Smooth muscle cell (in vitro differentiated cells): Measurements from ENCODE around the gene CRISP2. TPM values are rescaled to one million over a fixed set of nuclear protein-coding genes. Genes with fewer than 3 reads are reported as not detected.
A peak's percentile ranks its signal among the peaks of the same experiment; 100 is the strongest.

ENCODE experiments used
- DNase-seq: peaks from one replicate; lab custom pipeline; 2025; ENCODE audit not compliant: unreplicated experiment; lab: John Stamatoyannopoulos, UW
- H2AFZ ChIP-seq: fragments of 200-600 bp; sonication (generic); 2 replicates; pipeline ENCODE4 v1.6.0; 2016; ENCODE audit warnings: antibody characterized with exemption, low read depth, mild to moderate bottlenecking
- H3F3A ChIP-seq: fragments of 200-600 bp; sonication (generic); 2 replicates; pipeline ENCODE4 v1.6.0; 2017; ENCODE audit warnings: antibody characterized with exemption, low read depth
- H3K27ac ChIP-seq: fragments of 200-600 bp; sonication (generic); 2 replicates; pipeline ENCODE4 v1.5.1; 2016; ENCODE audit warnings: low read depth, mild to moderate bottlenecking
- H3K27me3 ChIP-seq: fragments of 200-600 bp; sonication (generic); 2 replicates; pipeline ENCODE4 v1.6.1; 2016; ENCODE audit warnings: low read depth, mild to moderate bottlenecking
- H3K36me3 ChIP-seq: fragments of 200-600 bp; sonication (generic); 2 replicates; pipeline ENCODE4 v1.5.1; 2016; ENCODE audit warnings: low read depth
- H3K4me1 ChIP-seq: fragments of 200-600 bp; sonication (generic); 2 replicates; pipeline ENCODE4 v1.5.1; 2016; ENCODE audit warnings: low read depth
- H3K4me2 ChIP-seq: fragments of 200-600 bp; sonication (generic); 2 replicates; pipeline ENCODE4 v1.6.0; 2016; ENCODE audit warnings: mild to moderate bottlenecking
- H3K4me3 ChIP-seq: fragments of 200-600 bp; sonication (generic); 2 replicates; pipeline ENCODE4 v1.5.1; 2016; ENCODE audit warnings: mild to moderate bottlenecking
- H3K79me2 ChIP-seq: fragments of 200-600 bp; sonication (generic); 2 replicates; pipeline ENCODE4 v1.6.0; 2016; ENCODE audit warnings: low read depth, mild to moderate bottlenecking
- H3K9ac ChIP-seq: fragments of 200-600 bp; sonication (generic); 2 replicates; pipeline ENCODE4 v1.6.0; 2016; ENCODE audit warnings: low read depth
- H3K9me3 ChIP-seq: fragments of 200-600 bp; sonication (generic); replicated peaks from 2 replicates; pipeline ENCODE4 v1.5.1; 2016; ENCODE audit warnings: low read depth
- H4K20me1 ChIP-seq: fragments of 200-600 bp; sonication (generic); 2 replicates; pipeline ENCODE4 v1.6.0; 2016; ENCODE audit warnings: low read depth
- CTCF ChIP-seq: fragments of 200-600 bp; sonication (generic); IDR thresholded peaks from 2 replicates; pipeline ENCODE4 v1.5.1; 2017; ENCODE audit warnings: borderline replicate concordance, mild to moderate bottlenecking, antibody characterized with exemption; ENCODE audit not compliant: insufficient read depth, poor library complexity, severe bottlenecking
- WGBS: methylation state at CpG from one replicate; pipeline ENCODE4 v1.1.7; 2016; ENCODE audit warnings: low lambda C conversion rate; 5-methylcytosine and 5-hydroxymethylcytosine counted together
- polyA plus RNA-seq: library from polyadenylated mRNA; unstranded; fragments of >200 nt; fragmentation: Nextera tagmentation; extraction: Ambion mirVana; gene quantifications from 2 replicates; pipeline ENCODE4 v1.2.1, GENCODE V29; 2016
- total RNA-seq: library from RNA; depleted of rRNA; stranded (reverse); fragments of >200 nt; gene quantifications from 2 replicates; pipeline ENCODE4 v1.2.3, GENCODE V29; 2014

The CRISP2 gene
- total and polyA plus RNA-seq, 2 experiments from 2014 or later: not detected

- Histone ChIP-seq H3K4me3 (no peak overlapping the region), H3K27me3 (no peaks in the 10 kb centered on the region), H3K9me3 (no peaks in the 10 kb centered on the region), H3K79me2 (no peaks in the 10 kb centered on the region), H3F3A (no peaks in the 10 kb centered on the region), H3K36me3 (no peaks in the 10 kb centered on the region), H4K20me1 (no peaks in the 10 kb centered on the region), H3K4me1 (no peaks in the 10 kb centered on the region), H3K9ac (no peak overlapping the region), H3K27ac (no peak overlapping the region), H2AFZ (peak overlapping the region; percentile 41), H3K4me2 (no peak overlapping the region)
- DNase-seq: no peak
- no peak for TF ChIP-seq CTCF
- 64% methylated on average over 1 of the region's 1 CpG for WGBS
Observed at GRCh38 chr6:49662892-49663261, 50.5 kb downstream of the CRISP2 start.

DNA sequence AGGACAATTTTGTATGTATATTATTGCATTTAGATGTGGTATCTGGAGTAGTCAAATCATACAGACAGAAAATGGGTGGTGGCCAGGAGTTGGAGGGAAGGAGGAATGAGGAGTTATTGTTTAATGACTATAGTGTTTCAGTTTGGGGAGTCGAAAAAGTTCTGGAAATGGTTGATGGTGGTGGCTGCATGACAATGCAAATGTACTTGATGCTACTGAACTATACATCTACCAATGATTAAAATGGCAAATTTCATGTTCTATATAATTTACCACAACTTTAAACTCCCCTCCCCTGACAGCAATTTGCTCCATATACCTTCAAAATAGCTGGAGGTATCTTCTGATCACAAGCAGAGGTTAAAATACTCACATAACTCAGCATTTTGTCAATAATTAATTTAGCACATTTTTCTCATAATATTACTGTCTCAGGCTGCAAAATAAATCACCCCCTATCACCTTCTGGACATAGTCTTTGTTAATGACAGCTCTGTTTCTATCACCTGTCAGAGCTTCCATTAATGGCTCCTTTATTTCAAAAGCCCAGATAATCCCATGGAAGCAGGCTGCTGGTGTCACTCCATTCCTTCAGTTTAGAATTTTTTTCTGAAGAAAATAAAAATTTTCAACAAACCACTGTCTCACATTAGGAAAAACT lies 51.0 kb downstream of the CRISP2 start:
- Histone ChIP-seq H3K36me3 (no peaks in the 10 kb centered on the region), H4K20me1 (no peaks in the 10 kb centered on the region), H3K27ac (no peak overlapping the region), H3K4me1 (no peaks in the 10 kb centered on the region), H3K79me2 (no peaks in the 10 kb centered on the region), H3K4me2 (no peak overlapping the region), H3K27me3 (no peaks in the 10 kb centered on the region), H3K4me3 (no peak overlapping the region), H2AFZ (no peak overlapping the region), H3F3A (no peaks in the 10 kb centered on the region), H3K9me3 (no peaks in the 10 kb centered on the region), H3K9ac (no peak overlapping the region)
- DNase-seq: no peak
- 76% methylated on average over 1 of the region's 1 CpG for WGBS
- TF ChIP-seq CTCF: no peak

DNA sequence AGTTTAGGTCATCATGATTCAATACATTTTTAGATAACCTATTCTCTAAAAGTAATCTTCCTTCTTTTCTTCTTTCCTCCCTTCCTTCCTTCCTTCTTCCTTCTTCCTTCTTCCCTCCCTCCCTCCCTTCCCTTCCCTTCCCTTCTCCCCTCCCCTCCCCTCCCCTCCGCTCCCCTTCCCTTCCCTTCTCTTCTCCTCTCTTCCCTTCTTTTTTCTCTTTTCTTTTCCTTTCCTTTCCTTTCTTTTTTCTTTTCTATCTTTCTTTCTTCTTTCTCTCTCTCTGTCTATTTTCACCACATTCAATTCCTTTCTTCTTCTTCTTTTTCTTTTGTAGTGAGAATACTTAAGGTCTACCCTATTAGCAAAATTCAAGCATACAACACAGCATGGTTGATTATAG lies 59.4 kb downstream of the CRISP2 start:
- DNase-seq: no peak
- Histone ChIP-seq H3K27me3 (no peaks in the 10 kb centered on the region), H2AFZ (no peak overlapping the region), H3K4me3 (no peak overlapping the region), H3K4me2 (no peak overlapping the region), H3K79me2 (no peaks in the 10 kb centered on the region), H3K9ac (no peak overlapping the region), H3K4me1 (no peaks in the 10 kb centered on the region), H3F3A (no peaks in the 10 kb centered on the region), H3K9me3 (no peaks in the 10 kb centered on the region), H4K20me1 (no peaks in the 10 kb centered on the region), H3K36me3 (no peaks in the 10 kb centered on the region), H3K27ac (no peak overlapping the region)
- TF ChIP-seq CTCF: no peak
- no CpG with 5 or more reads among the region's 1 CpG for WGBS

DNA sequence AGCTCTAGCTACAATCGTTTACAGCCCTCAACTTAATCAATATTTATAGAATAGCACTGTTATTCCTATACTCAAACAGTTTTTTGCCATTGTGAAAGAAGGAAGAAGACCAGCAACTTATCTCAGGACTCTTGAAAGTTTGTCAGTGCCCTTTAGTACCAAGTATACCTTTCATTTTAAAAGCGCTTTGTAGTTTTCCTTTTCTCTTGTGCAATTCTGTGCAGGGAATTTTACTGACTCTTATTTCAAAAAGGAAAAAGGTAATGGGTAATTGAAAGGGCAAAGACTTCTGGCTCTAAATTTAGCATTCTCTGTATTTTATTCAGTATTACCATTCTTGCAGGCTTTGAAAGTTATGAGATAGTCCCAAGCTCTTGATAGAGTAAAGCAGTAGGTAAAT lies 59.9 kb downstream of the CRISP2 start:
- no peaks in the 10 kb centered on the region for H3K4me1 ChIP-seq
- H3K79me2 ChIP-seq: no peaks in the 10 kb centered on the region
- no peak overlapping the region for H3K27ac ChIP-seq
- no peaks in the 10 kb centered on the region for H3K27me3 ChIP-seq
- no peaks in the 10 kb centered on the region for H4K20me1 ChIP-seq
- H3K4me2 ChIP-seq: no peak overlapping the region
- DNase-seq: no peak
- H2AFZ ChIP-seq: no peak overlapping the region
- no peaks in the 10 kb centered on the region for H3K36me3 ChIP-seq
- no peak for TF ChIP-seq CTCF
- H3F3A ChIP-seq: no peaks in the 10 kb centered on the region
- no peak overlapping the region for H3K4me3 ChIP-seq
- H3K9me3 ChIP-seq: no peaks in the 10 kb centered on the region
- H3K9ac ChIP-seq: no peak overlapping the region
- 82% methylated on average over 2 of the region's 2 CpGs for WGBS
